TTC549 (cell line): ENCODE results near the gene SLC24A3.

Experiments used
- FAIRE-seq: peaks from 2 replicates; lab custom pipeline; 2012; peaks lifted over from hg19 to GRCh38; lab: Jason Lieb, UNC

The SLC24A3 gene

GRCh38 chr20:19241440-19241839 lies 29.0 kb downstream of the SLC24A3 start:
- FAIRE-seq = no peak

- FAIRE-seq = no peak
Observed at GRCh38 chr20:19244291-19244690, 31.8 kb downstream of the SLC24A3 start.

GRCh38 chr20:19249106-19249879 lies 36.9 kb downstream of the SLC24A3 start:
- FAIRE-seq = no peak

- FAIRE-seq = no peak
Observed at GRCh38 chr20:19250346-19250745, 37.9 kb downstream of the SLC24A3 start.

- FAIRE-seq = no peak
Observed at GRCh38 chr20:19251506-19251905, 39.1 kb downstream of the SLC24A3 start.

- FAIRE-seq = no peak
Observed at GRCh38 chr20:19251958-19252357, 39.5 kb downstream of the SLC24A3 start.

GRCh38 chr20:19252451-19253120 lies 40.1 kb downstream of the SLC24A3 start:
- no peak for FAIRE-seq

GRCh38 chr20:19253316-19253715 lies 40.9 kb downstream of the SLC24A3 start:
- no peak for FAIRE-seq

- FAIRE-seq = no peak
Observed at GRCh38 chr20:19253916-19254820, 41.7 kb downstream of the SLC24A3 start.

GRCh38 chr20:19254956-19255355 lies 42.5 kb downstream of the SLC24A3 start:
- FAIRE-seq = no peak

- no peak for FAIRE-seq
Observed at GRCh38 chr20:19256085-19256484, 43.6 kb downstream of the SLC24A3 start.

GRCh38 chr20:19256906-19257595 lies 44.6 kb downstream of the SLC24A3 start:
- FAIRE-seq = no peak

GRCh38 chr20:19257865-19258264 lies 45.4 kb downstream of the SLC24A3 start:
- no peak for FAIRE-seq

- no peak for FAIRE-seq
Observed at GRCh38 chr20:19259141-19259591, 46.7 kb downstream of the SLC24A3 start.

- no peak for FAIRE-seq
Observed at GRCh38 chr20:19260412-19261090, 48.1 kb downstream of the SLC24A3 start.

GRCh38 chr20:19264191-19264590 lies 51.7 kb downstream of the SLC24A3 start:
- FAIRE-seq = no peak

GRCh38 chr20:19265646-19266374 lies 53.4 kb downstream of the SLC24A3 start:
- no peak for FAIRE-seq

GRCh38 chr20:19268426-19268825 lies 56.0 kb downstream of the SLC24A3 start:
- FAIRE-seq = no peak

GRCh38 chr20:19269737-19270340 lies 57.4 kb downstream of the SLC24A3 start:
- FAIRE-seq = no peak
